B cell (primary cell): ENCODE results near the gene JARID2.

ENCODE experiments used
- CTCF ChIP-seq: fragments of 200-600 bp; IDR thresholded peaks from one replicate; pipeline ENCODE4 v1.8.0; 2022; ENCODE audit warnings: antibody characterized with exemption, mild to moderate bottlenecking
- EZH2 ChIP-seq: IDR thresholded peaks from 2 replicates; pipeline ENCODE4 v1.6.1; 2012; ENCODE audit warnings: borderline replicate concordance, low read depth, mild to moderate bottlenecking, moderate library complexity, low read length; ENCODE audit not compliant: insufficient read depth, poor library complexity, severe bottlenecking

DNA sequence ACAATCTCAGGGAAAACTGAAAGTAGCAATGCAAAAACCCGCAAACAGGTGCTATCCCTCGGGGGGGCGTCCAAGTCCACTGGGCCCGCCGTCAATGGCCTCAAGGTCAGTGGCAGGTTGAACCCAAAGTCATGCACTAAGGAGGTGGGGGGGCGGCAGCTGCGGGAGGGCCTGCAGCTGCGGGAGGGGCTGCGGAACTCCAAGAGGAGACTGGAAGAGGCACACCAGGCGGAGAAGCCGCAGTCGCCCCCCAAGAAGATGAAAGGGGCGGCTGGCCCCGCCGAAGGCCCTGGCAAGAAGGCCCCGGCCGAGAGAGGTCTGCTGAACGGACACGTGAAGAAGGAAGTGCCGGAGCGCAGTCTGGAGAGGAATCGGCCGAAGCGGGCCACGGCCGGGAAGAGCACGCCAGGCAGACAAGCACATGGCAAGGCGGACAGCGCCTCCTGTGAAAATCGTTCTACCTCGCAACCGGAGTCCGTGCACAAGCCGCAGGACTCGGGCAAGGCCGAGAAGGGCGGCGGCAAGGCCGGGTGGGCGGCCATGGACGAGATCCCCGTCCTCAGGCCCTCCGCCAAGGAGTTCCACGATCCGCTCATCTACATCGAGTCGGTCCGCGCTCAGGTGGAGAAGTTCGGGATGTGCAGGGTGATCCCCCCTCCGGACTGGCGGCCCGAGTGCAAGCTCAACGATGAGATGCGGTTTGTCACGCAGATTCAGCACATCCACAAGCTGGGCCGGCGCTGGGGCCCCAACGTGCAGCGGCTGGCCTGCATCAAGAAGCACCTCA, 250.7 kb downstream of the JARID2 start:
- TF ChIP-seq CTCF: no peak
- TF ChIP-seq EZH2: no peak
